Muscle of leg (tissue), 11 donors: ENCODE measurements around the gene POLR1B. TPM values are rescaled to one million over a fixed set of nuclear protein-coding genes. Genes with fewer than 3 reads are reported as not detected.

Experiments used
- DNase-seq: peaks from one replicate; pipeline ENCODE4 v3.0.0; 2013
- H3K27ac ChIP-seq: one replicate; pipeline ENCODE4 v1.5.1; 2013; ENCODE audit warnings: mild to moderate bottlenecking, low read length, control low read depth
- H3K27me3 ChIP-seq: one replicate; pipeline ENCODE4 v1.6.1; 2013; ENCODE audit warnings: low read length; ENCODE audit not compliant: control insufficient read depth, insufficient read depth
- H3K36me3 ChIP-seq: one replicate; pipeline ENCODE4 v1.6.1; 2013; ENCODE audit warnings: low read length; ENCODE audit not compliant: control insufficient read depth, insufficient read depth
- H3K4me1 ChIP-seq: one replicate; pipeline ENCODE4 v1.6.1; 2013; ENCODE audit warnings: low read length; ENCODE audit not compliant: control insufficient read depth, insufficient read depth
- H3K4me3 ChIP-seq: one replicate; pipeline ENCODE4 v1.5.1; 2013; ENCODE audit warnings: low read length, control low read depth
- H3K9me3 ChIP-seq: replicated peaks from 2 replicates; pipeline ENCODE4 v1.6.1; 2013; ENCODE audit warnings: low read depth, low read length; ENCODE audit not compliant: control insufficient read depth
- WGBS: methylation state at CpG from one replicate; pipeline ENCODE4 v1.1.5; 2013; ENCODE audit warnings: missing lambda C conversion rate; ENCODE audit not compliant: insufficient coverage; 5-methylcytosine and 5-hydroxymethylcytosine counted together
- polyA plus RNA-seq, 8 donors: library from polyadenylated mRNA; unstranded; fragments of 120-200 nt; gene quantifications; one replicate each; pipeline versions ENCODE4 v1.2.1 to v1.2.3, GENCODE V29; 2013; ENCODE audit warnings: inconsistent platforms in 1 of 8, low replicate concordance in 1 of 8; ENCODE audit not compliant: insufficient read length in 8 of 8, insufficient read depth in 1 of 8
- total RNA-seq: library from RNA; stranded (reverse); fragments of 120-200 nt; gene quantifications from one replicate; pipeline ENCODE4 v1.2.4, GENCODE V29; 2013

Gene POLR1B
- total and polyA plus RNA-seq, 9 donors = 10.8 to 18.7 (median 13.6) TPM

- H3K4me3 ChIP-seq = no peak overlapping the region
- WGBS = 85% methylated on average over 2 of the region's 4 CpGs
- DNase-seq = no peak
Measured at GRCh38 chr2:112593736-112594135, 51.5 kb downstream of the POLR1B start.

GRCh38 chr2:112597537-112598322 lies 55.5 kb downstream of the POLR1B start:
- Histone ChIP-seq H3K9me3 (no peaks in the 10 kb centered on the region), H3K4me3 (no peak overlapping the region), H3K27me3 (no peaks in the 10 kb centered on the region), H3K27ac (no peak overlapping the region), H3K36me3 (no peaks in the 10 kb centered on the region), H3K4me1 (peaks cover 2% of the 10 kb centered on the region)
- no peak for DNase-seq
- WGBS = 100% methylated on average over 1 of the region's 10 CpGs

More at GRCh38 chr2:112593736-112594135, 51.5 kb downstream of the POLR1B start:
- Histone ChIP-seq H3K27me3 (no peaks in the 10 kb centered on the region), H3K27ac (no peak overlapping the region), H3K36me3 (peaks cover 6% of the 10 kb centered on the region), H3K9me3 (no peaks in the 10 kb centered on the region), H3K4me1 (peaks cover 12% of the 10 kb centered on the region)

- H3K4me3 ChIP-seq = no peak overlapping the region
- no peaks in the 10 kb centered on the region for H3K27me3 ChIP-seq
- peaks cover 2% of the 10 kb centered on the region for H3K4me1 ChIP-seq
- no peaks in the 10 kb centered on the region for H3K36me3 ChIP-seq
- no peak for DNase-seq
- H3K27ac ChIP-seq = no peak overlapping the region
- H3K9me3 ChIP-seq = no peaks in the 10 kb centered on the region
- WGBS = 72% methylated on average over 3 of the region's 3 CpGs
Measured at GRCh38 chr2:112600634-112601033, 58.4 kb downstream of the POLR1B start.

GRCh38 chr2:112601754-112602153 lies 59.5 kb downstream of the POLR1B start:
- Histone ChIP-seq H3K27me3 (no peaks in the 10 kb centered on the region), H3K36me3 (no peaks in the 10 kb centered on the region), H3K9me3 (no peaks in the 10 kb centered on the region), H3K4me1 (peaks cover 2% of the 10 kb centered on the region), H3K27ac (no peak overlapping the region), H3K4me3 (no peak overlapping the region)
- 86% methylated on average over 3 of the region's 3 CpGs for WGBS
- DNase-seq = no peak

- H3K4me3 ChIP-seq = no peak overlapping the region
Measured at GRCh38 chr2:112602917-112603316, 60.7 kb downstream of the POLR1B start.

GRCh38 chr2:112603731-112604130 lies 61.5 kb downstream of the POLR1B start:
- Histone ChIP-seq H3K4me1 (peaks cover 2% of the 10 kb centered on the region), H3K9me3 (no peaks in the 10 kb centered on the region), H3K27ac (no peak overlapping the region), H3K27me3 (no peaks in the 10 kb centered on the region), H3K36me3 (no peaks in the 10 kb centered on the region), H3K4me3 (no peak overlapping the region)
- no peak for DNase-seq
- WGBS = 93% methylated on average over 2 of the region's 2 CpGs

More at GRCh38 chr2:112602917-112603316, 60.7 kb downstream of the POLR1B start:
- Histone ChIP-seq H3K27me3 (no peaks in the 10 kb centered on the region), H3K9me3 (no peaks in the 10 kb centered on the region), H3K27ac (no peak overlapping the region), H3K36me3 (no peaks in the 10 kb centered on the region), H3K4me1 (peaks cover 2% of the 10 kb centered on the region)
- no peak for DNase-seq
- no CpG with 5 or more reads among the region's 3 CpGs for WGBS

- H3K27ac ChIP-seq = no peak overlapping the region
- WGBS = 78% methylated on average over 2 of the region's 4 CpGs
- no peak for DNase-seq
- no peaks in the 10 kb centered on the region for H3K27me3 ChIP-seq
- no peak overlapping the region for H3K4me3 ChIP-seq
- H3K4me1 ChIP-seq = no peaks in the 10 kb centered on the region
- no peaks in the 10 kb centered on the region for H3K9me3 ChIP-seq
- H3K36me3 ChIP-seq = no peaks in the 10 kb centered on the region
Measured at GRCh38 chr2:112604952-112605351, 62.7 kb downstream of the POLR1B start.

- no peak for DNase-seq
- H3K27ac ChIP-seq = no peak overlapping the region
Measured at GRCh38 chr2:112605926-112606325, 63.7 kb downstream of the POLR1B start.

GRCh38 chr2:112606547-112606946 lies 64.3 kb downstream of the POLR1B start:
- H3K27ac ChIP-seq = no peak overlapping the region
- H3K27me3 ChIP-seq = no peaks in the 10 kb centered on the region
- no peak overlapping the region for H3K4me3 ChIP-seq
- no peak for DNase-seq
- H3K36me3 ChIP-seq = no peaks in the 10 kb centered on the region
- no peaks in the 10 kb centered on the region for H3K4me1 ChIP-seq
- 44% methylated on average over 4 of the region's 4 CpGs for WGBS
- no peaks in the 10 kb centered on the region for H3K9me3 ChIP-seq

More at GRCh38 chr2:112605926-112606325, 63.7 kb downstream of the POLR1B start:
- Histone ChIP-seq H3K4me3 (no peak overlapping the region), H3K27me3 (no peaks in the 10 kb centered on the region), H3K36me3 (no peaks in the 10 kb centered on the region), H3K4me1 (no peaks in the 10 kb centered on the region), H3K9me3 (no peaks in the 10 kb centered on the region)
- 83% methylated on average over 5 of the region's 5 CpGs for WGBS

- 88% methylated on average over 1 of the region's 8 CpGs for WGBS
- no peaks in the 10 kb centered on the region for H3K27me3 ChIP-seq
- no peaks in the 10 kb centered on the region for H3K9me3 ChIP-seq
- H3K4me1 ChIP-seq = no peaks in the 10 kb centered on the region
- no peak overlapping the region for H3K27ac ChIP-seq
- H3K4me3 ChIP-seq = no peak overlapping the region
- no peaks in the 10 kb centered on the region for H3K36me3 ChIP-seq
- DNase-seq = no peak
Measured at GRCh38 chr2:112607680-112608438, 65.6 kb downstream of the POLR1B start.
